HCT116 (cell line): ENCODE measurements around the gene CRY1. TPM values are rescaled to one million over a fixed set of nuclear protein-coding genes. Genes with fewer than 3 reads are reported as not detected.

Source experiments
- ATAC-seq: fragments of 200-7000 bp; cut with Tn5 transposase; 2 replicates; pipeline ENCODE4 v1.9.1; 2020; ENCODE audit warnings: mild to moderate bottlenecking, moderate library complexity
- BruUV-seq: library from RNA; stranded (reverse); fragments of 400-500 nt; replicated peaks from 2 replicates; lab custom pipeline; 2021; lab: Mats Ljungman, UMichigan
- CTCF ChIA-PET: fragments of 300-600 bp; sonication (Branson Sonifier 250); formaldehyde crosslinking; loops from one replicate; lab custom pipeline; 2021; ENCODE audit warnings: antibody characterized with exemption; lab: Charles Lee
- POLR2A ChIA-PET: fragments of 300-600, 350-600 bp; sonication (Branson Sonifier 250); formaldehyde crosslinking; loops from one replicate; lab custom pipeline; 2021; ENCODE audit warnings: antibody characterized with exemption; lab: Charles Lee
- RAD21 ChIA-PET, 2 experiments: fragments of 300-600 bp; sonication (Branson Sonifier 250); formaldehyde crosslinking; loops; one replicate each; lab custom pipeline; 2023; ENCODE audit warnings: low total read pairs in 2 of 2; ENCODE audit not compliant: uncharacterized antibody in 2 of 2, unreplicated experiment in 2 of 2, low non-redundant PET in 1 of 2; lab: Charles Lee
- DNase-seq: peaks from one replicate; pipeline ENCODE4 v3.0.0-alpha.2; 2010; ENCODE audit warnings: low read depth, low spot score
- H2AFZ ChIP-seq: fragments of 200-600 bp; shearing (Covaris generic), sonication (generic); 2 replicates; pipeline ENCODE4 v1.6.1; 2017; ENCODE audit warnings: low read depth, mixed run types, mixed read lengths, antibody characterized with exemption, low read length; ENCODE audit not compliant: poor library complexity, severe bottlenecking
- H3K27ac ChIP-seq: 2 replicates; pipeline ENCODE4 v1.5.1; 2012; ENCODE audit warnings: low read depth, low read length
- H3K27me3 ChIP-seq: fragments of 200-600 bp; sonication (generic); 2 replicates; pipeline ENCODE4 v1.6.1; 2016; ENCODE audit warnings: mixed run types, low read length, mixed read lengths; ENCODE audit not compliant: insufficient read depth
- H3K36me3 ChIP-seq, 2 experiments: fragments of 200-500 bp in 1 of 2; fragments of 200-600 bp in 1 of 2; sonication (Bioruptor generic) in 1 of 2; sonication (generic) in 1 of 2; 2 replicates each; pipeline versions ENCODE4 v1.5.1 to v1.6.1; 2014 to 2016; ENCODE audit warnings: low read length in 2 of 2, inconsistent platforms in 1 of 2, mixed read lengths in 1 of 2, mixed run types in 1 of 2; ENCODE audit not compliant: insufficient read depth in 2 of 2, control insufficient read depth in 1 of 2
- H3K4me1 ChIP-seq, 2 experiments: fragments of 200-600 bp in 1 of 2; sonication (generic) in 1 of 2; 2 replicates each; pipeline versions ENCODE4 v1.5.1 to v1.6.1; 2012 to 2017; ENCODE audit warnings: low read length in 2 of 2, inconsistent platforms in 1 of 2, mild to moderate bottlenecking in 1 of 2, mixed read lengths in 1 of 2, mixed run types in 1 of 2, moderate library complexity in 1 of 2; ENCODE audit not compliant: insufficient read depth in 2 of 2, control insufficient read depth in 1 of 2
- H3K4me2 ChIP-seq: fragments of 200-600 bp; sonication (generic); 2 replicates; pipeline ENCODE4 v1.6.1; 2017; ENCODE audit warnings: mixed run types, low read length, mixed read lengths
- H3K4me3 ChIP-seq, 2 experiments: fragments of 200-600 bp in 1 of 2; sonication (generic) in 1 of 2; replicated peaks in 1 of 2; 2 replicates each; pipeline ENCODE4 v1.5.1; 2011 to 2016; ENCODE audit warnings: low read length in 2 of 2, control low read depth in 1 of 2, low read depth in 1 of 2, mild to moderate bottlenecking in 1 of 2, mixed read lengths in 1 of 2, mixed run types in 1 of 2
- H3K79me2 ChIP-seq: fragments of 200-600 bp; sonication (generic); 2 replicates; pipeline ENCODE4 v1.6.1; 2017; ENCODE audit warnings: mild to moderate bottlenecking, mixed run types, low read length, moderate library complexity, mixed read lengths; ENCODE audit not compliant: insufficient read depth
- H3K9ac ChIP-seq: fragments of 200-600 bp; sonication (generic); 2 replicates; pipeline ENCODE4 v1.6.1; 2016; ENCODE audit warnings: low read length, mixed read lengths
- H3K9me2 ChIP-seq: fragments of 200-600 bp; sonication (generic), shearing (Covaris generic); 2 replicates; pipeline ENCODE4 v1.6.1; 2017; ENCODE audit warnings: mixed run types, mild to moderate bottlenecking, moderate library complexity; ENCODE audit not compliant: insufficient read depth
- H3K9me3 ChIP-seq, 2 experiments: fragments of 200-500 bp in 1 of 2; fragments of 200-600 bp in 1 of 2; sonication (Bioruptor generic) in 1 of 2; sonication (generic) in 1 of 2; 2 replicates each; pipeline ENCODE4 v1.6.1; 2014 to 2017; ENCODE audit warnings: low read length in 2 of 2, mixed read lengths in 2 of 2, inconsistent platforms in 1 of 2, low read depth in 1 of 2, mild to moderate bottlenecking in 1 of 2, mixed run types in 1 of 2, moderate library complexity in 1 of 2; ENCODE audit not compliant: control insufficient read depth in 1 of 2, insufficient read depth in 1 of 2
- H4K20me1 ChIP-seq: fragments of 200-600 bp; sonication (generic), shearing (Covaris generic); 2 replicates; pipeline ENCODE4 v1.6.1; 2017; ENCODE audit warnings: mixed run types, mild to moderate bottlenecking, moderate library complexity; ENCODE audit not compliant: insufficient read depth
- CBX3 ChIP-seq: IDR thresholded peaks from 2 replicates; pipeline ENCODE4 v1.6.1; 2012; ENCODE audit warnings: low read depth
- CEBPB ChIP-seq: IDR thresholded peaks from 2 replicates; pipeline ENCODE4 v1.6.1; 2012; ENCODE audit warnings: low read depth
- EGR1 ChIP-seq: IDR thresholded peaks from 2 replicates; pipeline ENCODE4 v1.6.1; 2012; ENCODE audit warnings: low read depth
- EZH2 ChIP-seq: fragments of 200-600 bp; sonication (generic); IDR thresholded peaks from 2 replicates; pipeline ENCODE4 v1.6.1; 2017; ENCODE audit warnings: antibody characterized with exemption, mixed run types
- EZH2phosphoT487 ChIP-seq: fragments of 200-600 bp; IDR thresholded peaks from 2 replicates; pipeline ENCODE4 v1.6.1; 2018; ENCODE audit warnings: antibody characterized with exemption, borderline replicate concordance
- JUND ChIP-seq: IDR thresholded peaks from 2 replicates; pipeline ENCODE4 v1.6.1; 2012
- POLR2A ChIP-seq: IDR thresholded peaks from 2 replicates; pipeline ENCODE4 v1.7.0; 2011; ENCODE audit warnings: borderline replicate concordance; ENCODE audit not compliant: insufficient read depth, insufficient read length; ENCODE audit errors: extremely low read depth
- POLR2AphosphoS5 ChIP-seq: IDR thresholded peaks from 2 replicates; pipeline ENCODE4 v1.6.1; 2011; ENCODE audit warnings: mild to moderate bottlenecking, low read depth, low read length, moderate library complexity
- RAD21 ChIP-seq: IDR thresholded peaks from 2 replicates; pipeline ENCODE4 v1.6.1; 2012; ENCODE audit warnings: low read depth, mild to moderate bottlenecking
- SIN3A ChIP-seq: IDR thresholded peaks from 2 replicates; pipeline ENCODE4 v1.6.1; 2012; ENCODE audit warnings: low read depth
- SP1 ChIP-seq: IDR thresholded peaks from 2 replicates; pipeline ENCODE4 v1.6.1; 2012; ENCODE audit warnings: low read depth
- SRF ChIP-seq: IDR thresholded peaks from 2 replicates; pipeline ENCODE4 v1.6.1; 2012; ENCODE audit warnings: low read depth
- TCF7L2 ChIP-seq: IDR thresholded peaks from 2 replicates; pipeline ENCODE4 v1.7.0; 2011; ENCODE audit warnings: borderline replicate concordance, inconsistent platforms; ENCODE audit not compliant: insufficient read depth, insufficient read length; ENCODE audit errors: extremely low read depth
- YY1 ChIP-seq: IDR thresholded peaks from 2 replicates; pipeline ENCODE4 v1.6.1; 2011; ENCODE audit warnings: low read length, low read depth, moderate library complexity, mild to moderate bottlenecking; ENCODE audit not compliant: insufficient replicate concordance; ENCODE audit errors: extremely low read depth
- ZFX ChIP-seq: fragments of 450-650 bp; IDR thresholded peaks from 2 replicates; pipeline ENCODE4 v1.6.1; 2017
- ZNF274 ChIP-seq: fragments of 200-500 bp; sonication (Bioruptor generic); IDR thresholded peaks from 2 replicates; pipeline ENCODE4 v1.6.1; 2014; ENCODE audit warnings: mild to moderate bottlenecking, low read depth, low read length, inconsistent platforms
- intact Hi-C: fragments of 100-400 bp; cut with micrococcal nuclease; formaldehyde crosslinking; loops from 2 replicates; pipeline ENCODE4 v1.10.0; 2022
- total RNA-seq: library from RNA; stranded (reverse); gene quantifications from one replicate; pipeline ENCODE4 v1.2.1, GENCODE V29; 2021; ENCODE audit not compliant: unreplicated experiment
- TF ChIP-seq, protein P1 (sequence below): IDR thresholded peaks from 2 replicates; pipeline ENCODE4 v1.6.1; 2012; ENCODE audit warnings: low read depth
- TF ChIP-seq, protein P2 (sequence below): IDR thresholded peaks from 2 replicates; pipeline ENCODE4 v1.6.1; 2011; ENCODE audit warnings: mild to moderate bottlenecking, low read length, moderate library complexity; ENCODE audit not compliant: insufficient replicate concordance; ENCODE audit errors: extremely low read depth
- TF ChIP-seq, protein P3 (sequence below): IDR thresholded peaks from 2 replicates; pipeline ENCODE4 v1.6.1; 2012
- TF ChIP-seq, protein P4 (sequence below), 3 experiments: fragments of 200-600 bp in 1 of 3; sonication (generic) in 1 of 3; IDR thresholded peaks in 2 of 3; conservative IDR thresholded peaks in 1 of 3; 2 replicates each; pipeline ENCODE4 v1.5.1; 2012 to 2017; ENCODE audit warnings: low read depth in 2 of 3, low read length in 2 of 3, antibody characterized with exemption in 1 of 3, borderline replicate concordance in 1 of 3, control low read depth in 1 of 3, mild to moderate bottlenecking in 1 of 3, mixed read lengths in 1 of 3, mixed run types in 1 of 3, moderate library complexity in 1 of 3; ENCODE audit not compliant: insufficient read depth in 1 of 3

Gene CRY1
- total RNA-seq, 1 experiment from 2014 or later, result 16.3 TPM

DNA sequence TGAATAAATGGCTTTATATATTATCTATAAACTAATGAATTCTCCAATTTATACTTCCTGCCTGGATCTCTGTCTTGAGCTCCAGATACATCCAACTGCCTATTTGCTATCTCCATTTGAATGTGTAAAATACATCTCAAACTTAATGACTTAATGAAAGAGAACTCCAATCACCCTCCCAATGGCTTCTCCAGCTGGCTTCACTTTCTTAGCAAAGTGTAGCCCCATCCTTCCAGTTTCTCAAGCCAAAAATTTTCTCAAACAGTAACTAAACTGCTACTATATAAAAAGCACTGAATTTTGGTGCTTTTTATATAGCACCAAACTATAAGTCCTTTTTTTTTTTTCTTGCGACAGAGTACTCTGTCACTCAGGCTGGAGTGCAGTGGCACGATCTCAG is 2.6 kb downstream of the CRY1 start:
- H3K79me2 ChIP-seq, result peaks cover 15% of the 10 kb centered on the region
- H3K36me3 ChIP-seq, result no peaks in the 10 kb centered on the region
- intact Hi-C loops, result no loop called here
- no TSS peak for BruUV-seq
- no peak overlapping the region for H3K4me2 ChIP-seq
- H3K9ac ChIP-seq, result no peak overlapping the region
- peaks cover 13 to 23% of the 10 kb centered on the region in 2 experiments for H3K4me1 ChIP-seq
- RAD21 ChIA-PET, result interaction anchor here in 1 of 2 experiments (0.7 kb wide), 1 partner anchor 239 kb away, joined by 3 read pairs; no protein-coding TSS in a partner anchor
- no peak overlapping the region for H3K27ac ChIP-seq
- no peak for TF ChIP-seq SIN3A
- no peak for TF ChIP-seq JUND
- no peak for TF ChIP-seq CBX3
- no peak for TF ChIP-seq POLR2AphosphoS5
- TF ChIP-seq EZH2, result no peak
- TF ChIP-seq ZFX, result no peak
- no peak for TF ChIP-seq CEBPB
- TF ChIP-seq, protein P1, sequence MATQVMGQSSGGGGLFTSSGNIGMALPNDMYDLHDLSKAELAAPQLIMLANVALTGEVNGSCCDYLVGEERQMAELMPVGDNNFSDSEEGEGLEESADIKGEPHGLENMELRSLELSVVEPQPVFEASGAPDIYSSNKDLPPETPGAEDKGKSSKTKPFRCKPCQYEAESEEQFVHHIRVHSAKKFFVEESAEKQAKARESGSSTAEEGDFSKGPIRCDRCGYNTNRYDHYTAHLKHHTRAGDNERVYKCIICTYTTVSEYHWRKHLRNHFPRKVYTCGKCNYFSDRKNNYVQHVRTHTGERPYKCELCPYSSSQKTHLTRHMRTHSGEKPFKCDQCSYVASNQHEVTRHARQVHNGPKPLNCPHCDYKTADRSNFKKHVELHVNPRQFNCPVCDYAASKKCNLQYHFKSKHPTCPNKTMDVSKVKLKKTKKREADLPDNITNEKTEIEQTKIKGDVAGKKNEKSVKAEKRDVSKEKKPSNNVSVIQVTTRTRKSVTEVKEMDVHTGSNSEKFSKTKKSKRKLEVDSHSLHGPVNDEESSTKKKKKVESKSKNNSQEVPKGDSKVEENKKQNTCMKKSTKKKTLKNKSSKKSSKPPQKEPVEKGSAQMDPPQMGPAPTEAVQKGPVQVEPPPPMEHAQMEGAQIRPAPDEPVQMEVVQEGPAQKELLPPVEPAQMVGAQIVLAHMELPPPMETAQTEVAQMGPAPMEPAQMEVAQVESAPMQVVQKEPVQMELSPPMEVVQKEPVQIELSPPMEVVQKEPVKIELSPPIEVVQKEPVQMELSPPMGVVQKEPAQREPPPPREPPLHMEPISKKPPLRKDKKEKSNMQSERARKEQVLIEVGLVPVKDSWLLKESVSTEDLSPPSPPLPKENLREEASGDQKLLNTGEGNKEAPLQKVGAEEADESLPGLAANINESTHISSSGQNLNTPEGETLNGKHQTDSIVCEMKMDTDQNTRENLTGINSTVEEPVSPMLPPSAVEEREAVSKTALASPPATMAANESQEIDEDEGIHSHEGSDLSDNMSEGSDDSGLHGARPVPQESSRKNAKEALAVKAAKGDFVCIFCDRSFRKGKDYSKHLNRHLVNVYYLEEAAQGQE, result no peak
- TF ChIP-seq, protein P2, sequence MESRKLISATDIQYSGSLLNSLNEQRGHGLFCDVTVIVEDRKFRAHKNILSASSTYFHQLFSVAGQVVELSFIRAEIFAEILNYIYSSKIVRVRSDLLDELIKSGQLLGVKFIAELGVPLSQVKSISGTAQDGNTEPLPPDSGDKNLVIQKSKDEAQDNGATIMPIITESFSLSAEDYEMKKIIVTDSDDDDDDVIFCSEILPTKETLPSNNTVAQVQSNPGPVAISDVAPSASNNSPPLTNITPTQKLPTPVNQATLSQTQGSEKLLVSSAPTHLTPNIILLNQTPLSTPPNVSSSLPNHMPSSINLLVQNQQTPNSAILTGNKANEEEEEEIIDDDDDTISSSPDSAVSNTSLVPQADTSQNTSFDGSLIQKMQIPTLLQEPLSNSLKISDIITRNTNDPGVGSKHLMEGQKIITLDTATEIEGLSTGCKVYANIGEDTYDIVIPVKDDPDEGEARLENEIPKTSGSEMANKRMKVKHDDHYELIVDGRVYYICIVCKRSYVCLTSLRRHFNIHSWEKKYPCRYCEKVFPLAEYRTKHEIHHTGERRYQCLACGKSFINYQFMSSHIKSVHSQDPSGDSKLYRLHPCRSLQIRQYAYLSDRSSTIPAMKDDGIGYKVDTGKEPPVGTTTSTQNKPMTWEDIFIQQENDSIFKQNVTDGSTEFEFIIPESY, result no peak
- TF ChIP-seq TCF7L2, result no peak
- TF ChIP-seq SP1, result no peak
- no peak for TF ChIP-seq RAD21
- TF ChIP-seq EZH2phosphoT487, result no peak
- TF ChIP-seq, protein P3, sequence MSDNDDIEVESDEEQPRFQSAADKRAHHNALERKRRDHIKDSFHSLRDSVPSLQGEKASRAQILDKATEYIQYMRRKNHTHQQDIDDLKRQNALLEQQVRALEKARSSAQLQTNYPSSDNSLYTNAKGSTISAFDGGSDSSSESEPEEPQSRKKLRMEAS, result no peak
- no peak for TF ChIP-seq ZNF274
- TF ChIP-seq, protein P4, sequence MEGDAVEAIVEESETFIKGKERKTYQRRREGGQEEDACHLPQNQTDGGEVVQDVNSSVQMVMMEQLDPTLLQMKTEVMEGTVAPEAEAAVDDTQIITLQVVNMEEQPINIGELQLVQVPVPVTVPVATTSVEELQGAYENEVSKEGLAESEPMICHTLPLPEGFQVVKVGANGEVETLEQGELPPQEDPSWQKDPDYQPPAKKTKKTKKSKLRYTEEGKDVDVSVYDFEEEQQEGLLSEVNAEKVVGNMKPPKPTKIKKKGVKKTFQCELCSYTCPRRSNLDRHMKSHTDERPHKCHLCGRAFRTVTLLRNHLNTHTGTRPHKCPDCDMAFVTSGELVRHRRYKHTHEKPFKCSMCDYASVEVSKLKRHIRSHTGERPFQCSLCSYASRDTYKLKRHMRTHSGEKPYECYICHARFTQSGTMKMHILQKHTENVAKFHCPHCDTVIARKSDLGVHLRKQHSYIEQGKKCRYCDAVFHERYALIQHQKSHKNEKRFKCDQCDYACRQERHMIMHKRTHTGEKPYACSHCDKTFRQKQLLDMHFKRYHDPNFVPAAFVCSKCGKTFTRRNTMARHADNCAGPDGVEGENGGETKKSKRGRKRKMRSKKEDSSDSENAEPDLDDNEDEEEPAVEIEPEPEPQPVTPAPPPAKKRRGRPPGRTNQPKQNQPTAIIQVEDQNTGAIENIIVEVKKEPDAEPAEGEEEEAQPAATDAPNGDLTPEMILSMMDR (IDR thresholded peaks at IDR 0.05 in 2 of 3, conservative IDR thresholded peaks at IDR 0.05 in 1 of 3; ENCODE audit: borderline replicate concordance in 1 of 3, insufficient read depth in 1 of 3, low read depth in 2 of 3, low read length in 2 of 3), result no peak
- TF ChIP-seq YY1, result no peak
- TF ChIP-seq EGR1, result no peak
- no peak for TF ChIP-seq POLR2A
- TF ChIP-seq SRF, result no peak
- TF ChIP-seq, all 23 proteins: peak for 0
- H3K9me3 ChIP-seq, result no peaks in the 10 kb centered on the region
- H4K20me1 ChIP-seq, result no peaks in the 10 kb centered on the region
- ChIA-PET CTCF (interaction anchor here (1.3 to 1.6 kb wide), 2 partner anchors 21 to 531 kb away, joined by 4 to 6 read pairs; no protein-coding TSS in a partner anchor), POLR2A (no interaction called here)
- no peak for ATAC-seq
- no peaks in the 10 kb centered on the region for H3K9me2 ChIP-seq
- H3K4me3 ChIP-seq, result no peak overlapping the region
- DNase-seq, result no peak
- H3K27me3 ChIP-seq, result no peaks in the 10 kb centered on the region
- no peak overlapping the region for H2AFZ ChIP-seq
